DND-41 (cell line): ENCODE measurements around the gene ADGRF1.

Experiments used
- ATAC-seq: fragments of 200-7000 bp; cut with Tn5 transposase; 3 replicates; pipeline ENCODE4 v1.9.1; 2021; ENCODE audit warnings: low read depth; ENCODE audit not compliant: insufficient read depth
- DNase-seq: peaks from one replicate; pipeline ENCODE4 v3.0.0-alpha.2; 2020
- H2AFZ ChIP-seq: 2 replicates; pipeline ENCODE4 v1.6.0; 2012; ENCODE audit warnings: low read depth, low read length
- H3K27ac ChIP-seq: 2 replicates; pipeline ENCODE4 v1.5.1; 2012; ENCODE audit warnings: low read length, inconsistent platforms
- H3K27me3 ChIP-seq: fragments of 200-600 bp; sonication (generic); 2 replicates; pipeline ENCODE4 v1.6.0; 2012; ENCODE audit warnings: low read length, mild to moderate bottlenecking, inconsistent platforms; ENCODE audit not compliant: insufficient read depth, poor library complexity
- H3K36me3 ChIP-seq: 2 replicates; pipeline ENCODE4 v1.5.1; 2012; ENCODE audit warnings: low read length, inconsistent platforms; ENCODE audit not compliant: insufficient read depth
- H3K4me1 ChIP-seq: 2 replicates; pipeline ENCODE4 v1.5.1; 2012; ENCODE audit warnings: mild to moderate bottlenecking, low read length; ENCODE audit not compliant: insufficient read depth
- H3K4me2 ChIP-seq: 2 replicates; pipeline ENCODE4 v1.6.0; 2012; ENCODE audit warnings: mild to moderate bottlenecking, moderate library complexity, low read length, inconsistent platforms; ENCODE audit not compliant: insufficient read depth
- H3K4me3 ChIP-seq, 2 experiments: fragments of 200-600 bp in 1 of 2; shearing (Covaris generic) in 1 of 2; 2 replicates each; pipeline ENCODE4 v1.5.1; 2012 to 2016; ENCODE audit warnings: inconsistent platforms in 2 of 2, low read length in 2 of 2, mild to moderate bottlenecking in 2 of 2, low read depth in 1 of 2, moderate library complexity in 1 of 2
- H3K79me2 ChIP-seq: 2 replicates; pipeline ENCODE4 v1.6.0; 2012; ENCODE audit warnings: low read length, inconsistent platforms; ENCODE audit not compliant: insufficient read depth
- H3K9ac ChIP-seq: 2 replicates; pipeline ENCODE4 v1.6.0; 2012; ENCODE audit warnings: low read depth, mild to moderate bottlenecking, inconsistent platforms, low read length, moderate library complexity
- H3K9me3 ChIP-seq: 2 replicates; pipeline ENCODE4 v1.5.1; 2012; ENCODE audit warnings: low read length, moderate library complexity, mild to moderate bottlenecking, inconsistent platforms; ENCODE audit not compliant: insufficient read depth, severe bottlenecking
- H4K20me1 ChIP-seq: 2 replicates; pipeline ENCODE4 v1.6.0; 2012; ENCODE audit warnings: low read length; ENCODE audit not compliant: insufficient read depth
- CTCF ChIP-seq: IDR thresholded peaks from 2 replicates; pipeline ENCODE4 v1.5.1; 2012; ENCODE audit warnings: borderline replicate concordance, low read length, moderate library complexity, mild to moderate bottlenecking; ENCODE audit not compliant: poor library complexity, severe bottlenecking; ENCODE audit errors: extremely low read depth
- EZH2 ChIP-seq: IDR thresholded peaks from 3 replicates; pipeline ENCODE4 v1.6.1; 2012; ENCODE audit warnings: borderline replicate concordance, low read depth, mild to moderate bottlenecking, moderate library complexity, low read length, inconsistent platforms; ENCODE audit not compliant: severe bottlenecking

Gene ADGRF1

DNA sequence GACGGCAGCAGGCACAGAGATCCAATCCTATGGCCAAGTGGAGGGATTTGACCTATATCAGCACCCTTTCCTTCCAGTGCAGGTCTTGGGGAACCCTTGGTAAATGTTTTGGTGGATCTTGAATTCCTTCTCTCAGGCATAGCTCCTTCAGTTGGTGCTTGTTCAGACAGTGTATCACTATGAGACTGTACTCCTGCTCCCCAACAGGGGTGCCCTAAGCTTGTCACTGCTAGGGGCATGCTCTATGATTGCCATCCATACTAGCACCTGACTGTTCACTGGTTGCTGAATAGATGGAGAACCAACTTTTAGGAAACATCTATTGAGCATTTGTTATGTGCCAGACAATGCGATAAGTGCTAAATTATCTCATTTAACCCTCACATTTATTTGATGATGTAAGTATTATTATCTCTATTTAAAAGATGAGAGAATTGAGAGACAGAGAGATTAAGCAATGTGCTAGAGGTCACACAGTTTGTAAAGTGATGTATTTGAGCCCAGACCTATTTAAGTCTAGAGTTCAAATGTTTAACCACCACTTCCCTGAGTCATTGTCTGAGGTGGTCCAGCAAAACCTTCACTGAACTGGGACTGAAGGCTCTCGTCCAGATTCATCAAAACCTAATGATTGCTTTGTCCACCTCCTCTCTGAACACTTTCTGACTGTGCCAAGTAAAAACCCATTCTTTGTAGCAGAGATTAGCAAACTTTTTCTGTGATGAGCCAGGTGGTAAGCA, 34.3 kb downstream of the ADGRF1 start:
- H3K4me2 ChIP-seq: no peak overlapping the region
- H3K27ac ChIP-seq: no peak overlapping the region
- H3K4me1 ChIP-seq: no peaks in the 10 kb centered on the region
- no peak for ATAC-seq
- H3K9ac ChIP-seq: no peak overlapping the region
- TF ChIP-seq EZH2 (no peak), CTCF (no peak)
- no peaks in the 10 kb centered on the region for H3K9me3 ChIP-seq
- no peaks in the 10 kb centered on the region for H3K36me3 ChIP-seq
- no peaks in the 10 kb centered on the region for H4K20me1 ChIP-seq
- no peaks in the 10 kb centered on the region for H3K27me3 ChIP-seq
- H3K4me3 ChIP-seq: no peak overlapping the region
- H2AFZ ChIP-seq: no peak overlapping the region
- H3K79me2 ChIP-seq: no peaks in the 10 kb centered on the region
- DNase-seq: no peak

GRCh38 chr6:47005486-47005885, 36.6 kb downstream of the ADGRF1 start:
- Histone ChIP-seq H3K27ac (no peak overlapping the region), H3K9me3 (no peaks in the 10 kb centered on the region), H3K9ac (no peak overlapping the region), H3K79me2 (no peaks in the 10 kb centered on the region), H3K4me3 (no peak overlapping the region), H3K36me3 (no peaks in the 10 kb centered on the region), H3K4me2 (no peak overlapping the region), H2AFZ (no peak overlapping the region), H3K27me3 (no peaks in the 10 kb centered on the region), H4K20me1 (no peaks in the 10 kb centered on the region), H3K4me1 (no peaks in the 10 kb centered on the region)
- ATAC-seq (no peak), DNase-seq (no peak)
- TF ChIP-seq CTCF (no peak), EZH2 (no peak)

DNA sequence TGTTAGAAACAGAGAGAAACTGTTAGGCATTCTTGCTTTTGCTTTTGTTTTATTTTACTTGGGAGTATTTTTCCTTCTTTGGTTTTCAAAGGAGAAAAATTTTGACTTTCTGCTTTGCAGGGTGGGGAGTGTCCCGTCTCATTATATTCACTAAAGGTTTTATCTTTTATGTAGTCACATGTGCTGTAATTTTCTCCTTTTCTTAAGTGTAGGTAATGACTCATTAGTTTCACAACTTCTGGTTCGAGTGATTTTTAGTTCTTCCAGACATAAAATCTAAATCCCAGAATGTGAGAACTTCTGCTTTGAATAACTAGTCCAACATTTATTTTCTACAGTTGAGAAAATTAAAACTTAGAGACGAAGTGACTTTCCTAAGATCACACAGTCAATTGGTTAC, 37.7 kb downstream of the ADGRF1 start:
- no peak overlapping the region for H2AFZ ChIP-seq
- H3K4me3 ChIP-seq: no peak overlapping the region
- H3K9me3 ChIP-seq: no peaks in the 10 kb centered on the region
- no peaks in the 10 kb centered on the region for H3K36me3 ChIP-seq
- no peaks in the 10 kb centered on the region for H3K27me3 ChIP-seq
- no peak for TF ChIP-seq EZH2
- TF ChIP-seq CTCF: no peak
- no peak overlapping the region for H3K27ac ChIP-seq
- DNase-seq (no peak), ATAC-seq (no peak)
- H3K9ac ChIP-seq: no peak overlapping the region
- H3K4me1 ChIP-seq: no peaks in the 10 kb centered on the region
- H3K79me2 ChIP-seq: no peaks in the 10 kb centered on the region
- no peak overlapping the region for H3K4me2 ChIP-seq
- no peaks in the 10 kb centered on the region for H4K20me1 ChIP-seq
